HG03095 (cell line): ENCODE measurements around the gene RIT1.

ENCODE experiments used
- ATAC-seq: cut with Tn5 transposase; IDR thresholded peaks from one replicate; pipeline ENCODE4 v1.9.1; 2021; ENCODE audit warnings: moderate library complexity; ENCODE audit not compliant: unreplicated experiment

Gene RIT1

DNA sequence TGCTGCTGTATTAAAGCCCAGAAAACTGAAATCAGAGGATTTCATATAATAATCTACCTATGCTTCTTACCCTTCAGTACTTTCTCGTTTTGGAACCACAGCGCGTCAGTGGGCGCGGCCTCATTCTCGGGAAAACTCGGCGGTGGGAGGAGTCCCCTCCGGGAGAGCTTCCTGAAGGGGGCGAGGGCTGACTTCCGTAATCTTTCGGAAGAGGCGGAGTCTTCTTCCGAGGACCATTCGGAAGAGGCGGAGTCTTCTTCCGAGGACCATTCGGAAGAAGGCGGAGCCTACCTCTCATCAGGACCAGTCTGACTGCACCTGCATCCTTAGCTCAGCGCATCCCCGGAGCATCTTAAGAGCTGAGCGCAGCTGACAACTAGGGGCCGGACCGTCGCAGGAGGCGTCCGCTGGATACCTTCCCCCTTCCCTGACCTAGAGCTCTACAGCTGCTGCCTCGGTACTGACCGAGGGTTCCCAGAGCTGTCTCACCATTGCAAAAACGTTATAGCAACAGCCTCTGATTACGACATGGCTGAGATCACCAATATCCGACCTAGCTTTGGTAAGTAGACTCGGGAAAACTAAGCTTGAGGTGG is 51.8 kb downstream of the RIT1 start, which contains the start of gene SYT11:
SYT11 (plus strand) TSS at position 334 of the 596 bp plus-strand sequence; CDS start at position 529, 195 bp downstream.
- ATAC-seq, result peak; percentile 61

GRCh38 chr1:155858800-155859233 is 52.3 kb downstream of the RIT1 start:
- ATAC-seq, result no peak

GRCh38 chr1:155856975-155857930 is 53.9 kb downstream of the RIT1 start, which contains the start of gene GON4L:
Gene GON4L, minus strand, starts transcription at chr1:155857214. Its CDS starts 3,434 bp downstream, at chr1:155853780.
- peak; percentile 45 for ATAC-seq

GRCh38 chr1:155856257-155856974 is 54.7 kb downstream of the RIT1 start:
- ATAC-seq, result no peak

GRCh38 chr1:155850345-155850744 is 60.8 kb downstream of the RIT1 start:
- ATAC-seq, result no peak

- no peak for ATAC-seq
Observed at GRCh38 chr1:155847823-155848529, 63.2 kb downstream of the RIT1 start.
